ENCODE results near the gene CORIN.
"Not testable (repeated sequence)": the region's sequence is repeated elsewhere in the genome, so short reads cannot be mapped to it uniquely, and the experiment has no call there.

The CORIN gene

DNA sequence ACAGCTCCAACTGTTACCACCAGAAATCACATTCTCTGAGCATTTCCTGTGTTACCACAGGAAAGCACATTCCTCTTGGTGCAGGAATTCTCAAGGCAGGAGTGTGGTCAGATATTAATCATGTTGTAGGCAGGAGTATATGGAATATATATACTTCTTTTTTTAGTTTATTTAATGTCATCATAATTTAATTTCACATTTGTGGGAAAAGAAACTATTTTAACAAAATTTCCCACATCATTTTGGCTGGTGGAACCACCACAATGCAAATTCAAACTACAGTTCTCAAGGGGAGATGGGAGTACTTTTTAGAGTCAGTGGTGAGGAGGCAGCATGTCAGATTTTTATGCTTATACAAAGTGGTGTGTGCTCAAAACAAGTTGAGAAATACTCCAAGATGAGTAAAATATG is 213.8 kb downstream of the CORIN start:
- DNase-seq, result no peak

GRCh38 chr4:47621181-47621580 is 216.7 kb downstream of the CORIN start:
- no peak for DNase-seq

- no peak for DNase-seq
Observed at GRCh38 chr4:47619691-47620090, 218.2 kb downstream of the CORIN start.

DNA sequence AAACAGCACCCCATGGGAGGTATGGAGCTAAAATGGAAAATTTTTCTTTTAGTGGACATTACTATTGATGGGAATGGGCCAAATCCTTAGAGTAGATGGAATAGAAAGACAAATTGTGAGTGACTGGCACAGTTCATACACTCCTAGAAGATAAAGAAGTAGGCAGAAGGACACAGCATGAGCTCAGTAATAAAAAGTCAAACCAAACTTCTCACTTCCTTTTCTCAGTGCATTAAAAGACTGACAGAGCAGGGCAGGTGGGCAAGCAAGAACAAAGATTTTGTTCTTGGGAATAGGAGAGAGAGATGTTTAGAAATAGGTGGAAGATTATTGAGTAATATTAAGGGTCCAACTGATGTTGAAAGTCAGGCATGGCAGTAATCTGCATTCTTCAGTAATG is 220.3 kb downstream of the CORIN start:
- DNase-seq, result no peak

DNA sequence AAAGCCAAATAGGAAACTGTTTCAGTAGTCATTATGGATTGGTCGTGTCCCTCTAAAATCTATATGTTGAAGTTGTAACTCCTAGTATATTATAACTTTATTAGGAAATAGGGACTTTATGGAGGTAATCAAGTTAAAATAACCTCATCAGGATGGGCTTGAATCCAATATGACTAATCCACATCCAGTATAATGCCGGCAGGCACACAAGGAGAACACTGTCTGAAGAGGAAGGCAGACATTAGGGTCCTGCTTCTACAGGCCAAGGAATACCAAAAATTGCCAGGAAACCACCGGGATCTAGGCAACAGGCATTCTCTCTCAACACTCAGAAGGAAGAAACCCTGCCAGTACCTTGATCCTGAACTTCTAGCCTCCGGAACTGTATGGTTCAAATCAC is 222.5 kb downstream of the CORIN start:
- DNase-seq, result no peak

DNA sequence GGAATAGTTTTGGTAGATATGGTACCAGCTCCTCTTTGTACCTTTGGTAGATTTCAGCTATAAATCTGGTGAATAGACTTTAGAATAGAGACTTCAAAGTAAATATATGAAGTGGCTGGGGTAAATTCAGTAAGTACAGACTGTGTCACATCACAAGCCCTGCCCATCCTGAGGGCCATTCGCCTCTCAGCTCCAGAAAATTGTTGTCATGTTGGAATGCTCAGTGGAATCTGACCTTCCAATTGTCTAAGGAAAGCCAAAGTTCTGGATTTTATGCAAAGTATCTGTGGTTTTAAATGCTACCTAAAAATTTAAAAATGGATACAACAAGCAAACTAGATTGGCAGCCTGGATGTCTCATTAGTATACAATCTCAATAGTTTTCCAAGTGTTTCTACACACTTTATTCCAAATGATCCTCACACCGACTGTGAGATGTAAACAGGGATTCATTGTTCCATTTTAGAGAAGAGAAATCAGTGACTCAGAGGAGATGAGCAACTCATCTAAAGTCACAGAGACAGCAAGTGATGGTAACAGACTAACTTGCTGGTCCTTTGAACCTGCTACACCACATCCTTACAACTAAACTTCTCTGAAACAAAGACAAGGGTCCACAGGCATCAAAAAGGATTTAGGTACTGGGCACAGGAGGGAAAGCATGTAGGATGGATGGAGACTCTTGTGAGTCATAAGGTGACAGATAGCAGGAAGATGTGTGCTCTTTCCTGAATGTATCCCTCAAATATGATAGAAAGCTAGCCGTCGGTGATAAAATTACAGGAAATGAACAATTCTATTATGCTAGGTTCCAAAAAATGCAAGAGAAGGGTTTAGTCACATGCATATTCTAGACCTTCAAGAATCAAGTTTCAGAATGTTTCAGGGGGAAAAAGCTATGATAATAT is 225.5 kb downstream of the CORIN start:
- no peak for DNase-seq

DNA sequence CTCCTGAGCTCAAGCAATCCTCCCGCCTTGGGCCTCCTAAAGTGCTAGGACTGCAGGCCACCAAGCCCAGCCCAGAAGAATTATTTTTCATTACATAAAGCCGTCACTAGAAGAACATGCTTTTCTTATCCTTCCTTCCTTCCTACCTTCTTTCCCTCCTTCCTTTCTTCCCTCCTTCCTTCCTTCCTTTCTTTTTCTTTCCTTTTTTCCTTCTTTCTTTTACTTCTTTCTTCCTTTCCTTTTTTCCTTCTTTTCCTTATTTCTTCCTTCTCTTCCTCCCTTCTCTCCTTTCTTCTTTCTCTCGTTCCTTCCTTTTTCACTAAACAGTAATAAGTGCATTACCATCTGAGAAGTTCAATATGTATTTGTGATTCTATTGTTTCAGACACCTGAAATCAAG is 231.4 kb downstream of the CORIN start:
- DNase-seq, result no peak

DNA sequence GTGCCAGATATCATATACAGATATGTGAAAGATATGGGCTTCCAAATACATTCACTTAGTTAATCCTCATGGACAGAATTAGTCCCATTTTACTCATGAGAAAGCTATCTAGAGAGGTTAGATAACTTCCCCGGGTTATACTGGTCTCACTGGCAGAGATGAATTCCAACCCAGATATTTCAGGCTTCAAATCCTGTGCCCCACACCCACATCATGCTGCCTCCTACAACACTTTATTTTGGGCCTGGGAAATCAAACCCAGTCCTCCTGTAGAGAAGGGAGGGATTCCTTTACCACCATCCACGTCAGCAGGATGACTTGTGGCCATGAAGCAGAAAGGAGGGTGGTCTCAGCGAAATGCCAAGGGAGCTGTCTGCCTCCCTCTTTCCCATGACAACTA is 239.0 kb downstream of the CORIN start:
- DNase-seq, result no peak

GRCh38 chr4:47598320-47598719 is 239.5 kb downstream of the CORIN start:
- DNase-seq, result no peak

DNA sequence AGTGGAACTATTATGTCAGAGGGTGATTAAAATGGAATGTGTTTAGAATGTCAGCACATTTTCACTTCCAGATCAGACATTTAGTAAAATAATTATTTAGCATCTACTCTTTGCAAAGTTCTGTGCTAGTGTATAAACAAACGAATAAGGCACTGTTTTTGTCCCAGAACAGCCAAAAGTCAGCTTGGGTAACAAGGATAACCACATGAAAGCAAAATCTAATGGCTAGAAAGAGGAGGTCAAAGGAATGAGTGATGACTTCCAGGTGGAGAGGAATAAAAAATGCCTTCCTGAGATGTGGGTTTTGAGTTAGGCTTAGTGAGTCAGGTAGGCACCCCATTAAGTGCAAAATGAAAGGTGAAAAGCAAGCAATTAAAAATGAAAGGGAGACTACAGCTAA is 240.2 kb downstream of the CORIN start:
- no peak for DNase-seq

DNA sequence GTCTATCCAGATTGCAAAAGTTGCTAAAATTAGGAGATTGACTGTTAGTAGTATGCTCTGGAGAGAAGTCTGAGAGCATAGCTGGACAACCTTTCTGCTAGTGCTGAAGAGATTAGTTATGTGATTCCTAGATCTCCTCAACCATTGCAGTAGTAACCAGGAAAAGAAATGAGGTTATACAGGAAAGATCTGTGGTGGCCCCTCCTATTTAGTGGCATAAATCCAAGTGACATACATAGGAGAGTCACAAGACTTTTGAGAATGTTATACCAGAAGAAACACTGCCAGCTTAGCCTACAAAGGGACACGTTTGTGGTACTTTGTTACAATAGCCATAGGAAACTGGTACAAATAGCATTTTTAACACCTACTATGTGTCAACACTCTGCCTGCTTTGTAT is 247.5 kb downstream of the CORIN start:
- DNase-seq, result no peak

DNA sequence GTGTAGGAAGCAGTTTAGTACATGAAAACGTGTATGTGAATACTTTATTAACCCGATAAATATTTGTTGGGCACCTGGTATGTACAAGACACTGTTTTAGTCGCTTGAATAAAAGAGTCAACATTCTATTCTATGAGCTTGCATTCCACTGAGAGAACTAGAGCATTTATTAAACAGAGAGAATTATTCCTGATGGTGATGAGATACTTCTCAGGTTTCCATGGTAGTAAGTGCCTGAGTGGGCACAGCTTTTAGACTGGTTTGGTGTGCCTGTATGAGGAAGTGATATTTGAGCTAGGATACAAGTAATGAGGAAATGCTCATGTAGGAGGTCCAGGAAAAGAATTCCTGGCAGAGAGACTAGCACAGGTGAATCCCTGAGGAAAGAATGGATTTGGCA is 258.6 kb downstream of the CORIN start:
- no peak for DNase-seq

GRCh38 chr4:47577779-47578553 is 259.9 kb downstream of the CORIN start:
- DNase-seq, result no peak

GRCh38 chr4:47572981-47573380 is 264.9 kb downstream of the CORIN start:
- no peak for DNase-seq

GRCh38 chr4:47570816-47571215 is 267.1 kb downstream of the CORIN start:
- no peak for DNase-seq

GRCh38 chr4:47567511-47567910 is 270.4 kb downstream of the CORIN start:
- DNase-seq, result no peak

- DNase-seq, result no peak
Observed at GRCh38 chr4:47566969-47567368, 270.9 kb downstream of the CORIN start.

- no peak for DNase-seq
Observed at GRCh38 chr4:47566566-47566965, 271.3 kb downstream of the CORIN start.

DNA sequence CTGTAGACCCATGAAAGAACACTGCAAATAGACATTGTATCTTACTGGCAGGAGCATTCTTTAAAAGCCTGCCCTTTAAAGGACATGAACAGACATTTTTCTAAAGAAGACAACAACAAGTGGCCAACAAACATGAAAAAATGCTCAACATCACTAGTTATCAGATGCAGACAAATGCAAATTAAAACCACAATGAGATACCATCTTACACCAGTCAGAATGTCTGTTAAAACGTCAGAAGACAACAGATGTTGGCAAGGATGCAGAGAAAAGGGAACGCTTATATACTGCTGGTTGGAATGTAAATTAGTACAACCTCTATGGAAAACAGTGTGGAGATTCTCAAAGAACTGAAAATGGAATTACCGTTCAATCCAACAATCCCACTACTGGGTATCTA is 275.6 kb downstream of the CORIN start:
- no peak for DNase-seq

- no peak for DNase-seq
Observed at GRCh38 chr4:47561331-47561730, 276.5 kb downstream of the CORIN start.

DNA sequence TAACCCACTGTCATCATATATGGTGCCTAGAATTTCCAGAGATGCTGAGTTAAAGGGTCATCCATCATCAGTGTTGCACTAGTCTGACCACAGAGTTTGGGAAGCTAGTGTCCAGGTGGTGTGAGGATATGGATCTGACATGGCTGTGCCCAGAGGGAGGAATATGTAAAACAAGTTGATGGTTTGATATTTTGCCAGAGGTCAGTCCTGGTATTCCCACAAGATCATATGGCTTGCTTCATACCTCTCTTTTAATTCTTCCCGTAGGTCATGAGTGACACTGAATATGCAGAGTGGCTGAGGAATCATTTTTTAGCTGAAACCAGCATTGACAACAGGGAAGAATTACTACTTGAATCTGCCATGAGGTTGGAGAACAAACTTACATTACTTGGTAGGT is 277.2 kb downstream of the CORIN start:
- DNase-seq, result no peak

DNA sequence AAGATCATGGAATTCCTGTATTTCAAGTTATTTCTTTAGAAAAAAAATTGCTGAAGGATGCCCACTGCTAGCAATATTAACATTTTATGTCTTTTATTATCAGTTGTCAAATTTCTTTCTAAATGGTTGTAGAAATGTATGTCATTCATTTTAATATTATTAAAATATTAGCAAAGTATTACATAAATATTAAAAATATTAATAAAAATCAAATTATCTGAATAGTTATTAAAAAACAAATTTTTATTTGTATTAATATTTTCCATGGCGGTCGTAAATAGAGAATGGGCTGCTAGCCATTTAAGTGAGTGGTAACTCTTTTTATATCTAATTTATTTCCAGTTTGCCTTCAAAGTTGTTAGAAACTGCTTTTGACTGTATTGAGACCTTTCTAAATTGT is 280.6 kb downstream of the CORIN start:
- no peak for DNase-seq

GRCh38 chr4:47555920-47556319 is 281.9 kb downstream of the CORIN start:
- DNase-seq, result not testable (repeated sequence)
